CD8-positive, alpha-beta memory T cell (primary cell): ENCODE results near the gene KIFC1. TPM values are rescaled to one million over a fixed set of nuclear protein-coding genes. Genes with fewer than 3 reads are reported as not detected.
"Not testable (repeated sequence)": the region's sequence is repeated elsewhere in the genome, so short reads cannot be mapped to it uniquely, and the experiment has no call there.

Experiments
- CTCF ChIA-PET: fragments of 350-600 bp; sonication (Branson Sonifier 250); formaldehyde crosslinking; loops from one replicate; lab custom pipeline; 2021; ENCODE audit warnings: antibody characterized with exemption; lab: Charles Lee
- POLR2A ChIA-PET: fragments of 350-600 bp; sonication (Branson Sonifier 250); formaldehyde crosslinking; loops from one replicate; lab custom pipeline; 2021; ENCODE audit warnings: antibody characterized with exemption; lab: Charles Lee
- DNase-seq, 5 donors: peaks; one replicate each; pipeline versions ENCODE4 v3.0.0 to v3.0.0-alpha.2; 2020 to 2022; ENCODE audit warnings: mixed read lengths in 1 of 5
- H3K27ac ChIP-seq: one replicate; pipeline ENCODE4 v1.7.0; 2013; ENCODE audit warnings: low read depth, mild to moderate bottlenecking, low read length, moderate library complexity
- H3K27me3 ChIP-seq: 2 replicates; pipeline ENCODE4 v1.7.0; 2013; ENCODE audit warnings: low read length, mild to moderate bottlenecking; ENCODE audit not compliant: insufficient read depth, poor library complexity, severe bottlenecking
- H3K36me3 ChIP-seq: 2 replicates; pipeline ENCODE4 v1.7.0; 2013; ENCODE audit warnings: mild to moderate bottlenecking, low read length, moderate library complexity; ENCODE audit not compliant: insufficient read depth
- H3K4me1 ChIP-seq: 2 replicates; pipeline ENCODE4 v1.7.0; 2013; ENCODE audit warnings: mild to moderate bottlenecking, low read length, moderate library complexity; ENCODE audit not compliant: insufficient read depth
- H3K4me3 ChIP-seq: 2 replicates; pipeline ENCODE4 v1.7.0; 2013; ENCODE audit warnings: mild to moderate bottlenecking, low read length
- H3K9me3 ChIP-seq: 2 replicates; pipeline ENCODE4 v1.7.0; 2013; ENCODE audit warnings: mild to moderate bottlenecking, low read length
- H3K27ac Mint-ChIP-seq, 8 donors: one replicate each; pipeline ENCODE4 v1.8.0; 2020 to 2021; ENCODE audit warnings: mixed read lengths in 8 of 8, mild to moderate bottlenecking in 6 of 8, inconsistent platforms in 3 of 8, moderate library complexity in 3 of 8
- H3K27me3 Mint-ChIP-seq, 2 donors: one replicate each; pipeline ENCODE4 v1.8.0; 2020 to 2021; ENCODE audit warnings: mixed read lengths in 2 of 2, mild to moderate bottlenecking in 1 of 2, moderate library complexity in 1 of 2
- H3K36me3 Mint-ChIP-seq, 3 donors: one replicate each; pipeline ENCODE4 v1.8.0; 2020 to 2021; ENCODE audit warnings: mixed read lengths in 3 of 3, inconsistent platforms in 1 of 3, mild to moderate bottlenecking in 1 of 3
- H3K4me1 Mint-ChIP-seq, 3 donors: one replicate each; pipeline ENCODE4 v1.8.0; 2020 to 2021; ENCODE audit warnings: mixed read lengths in 3 of 3, inconsistent platforms in 1 of 3, mild to moderate bottlenecking in 1 of 3
- H3K4me3 Mint-ChIP-seq, 7 donors: one replicate each; pipeline ENCODE4 v1.8.0; 2020 to 2021; ENCODE audit warnings: mixed read lengths in 7 of 7, mild to moderate bottlenecking in 6 of 7, moderate library complexity in 4 of 7, inconsistent platforms in 2 of 7
- H3K9me3 Mint-ChIP-seq, 5 donors: one replicate each; pipeline ENCODE4 v1.8.0; 2020 to 2022; ENCODE audit warnings: mixed read lengths in 5 of 5, mild to moderate bottlenecking in 3 of 5, moderate library complexity in 2 of 5, inconsistent platforms in 1 of 5
- polyA plus RNA-seq: library from polyadenylated mRNA; unstranded; fragments of 300-500 nt; fragmentation: Illumina TruSeq; gene quantifications from one replicate; pipeline ENCODE4 v1.2.3, GENCODE V29; 2021
- total RNA-seq, 2 experiments: library from RNA; stranded (reverse); gene quantifications; one replicate each; pipeline ENCODE4 v1.2.3, GENCODE V29; 2021

The KIFC1 gene
- total and polyA plus RNA-seq, 3 experiments from 2014 or later: 0.39 to 52.7 (median 51.6) TPM

DNA sequence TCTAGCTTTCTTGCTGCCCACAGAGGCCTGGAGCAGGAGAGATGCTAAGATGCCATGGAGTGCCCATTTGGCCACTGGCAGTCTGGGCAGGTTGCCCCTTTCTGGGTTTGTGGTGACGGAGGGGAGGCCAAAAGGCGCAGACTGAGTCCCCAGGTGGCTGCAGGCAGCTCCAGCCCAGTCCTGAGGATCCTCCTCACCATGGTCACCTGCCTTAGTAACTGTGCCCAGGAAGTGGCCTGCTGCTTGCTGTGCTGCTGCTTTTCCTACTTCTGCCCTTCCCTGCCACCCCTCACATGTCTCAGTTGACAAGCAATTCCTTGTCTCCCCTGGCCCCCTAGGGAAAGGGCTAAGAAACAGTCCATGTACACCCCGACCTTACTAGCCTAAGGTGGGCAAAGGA is 35.3 kb upstream of the KIFC1 start:
- no peaks in the 10 kb centered on the region for H3K9me3 ChIP-seq
- H3K4me1 Mint-ChIP-seq: no peaks in the 10 kb centered on the region
- no peaks in the 10 kb centered on the region for H3K36me3 ChIP-seq
- H3K36me3 Mint-ChIP-seq: no peaks in the 10 kb centered on the region
- no peak overlapping the region for H3K4me3 ChIP-seq
- ChIA-PET POLR2A (no interaction called here), CTCF (no interaction called here)
- no peak overlapping the region for H3K4me3 Mint-ChIP-seq
- H3K27ac ChIP-seq: no peak overlapping the region
- no peaks in the 10 kb centered on the region for H3K27me3 Mint-ChIP-seq
- H3K9me3 Mint-ChIP-seq: no peaks in the 10 kb centered on the region
- H3K27me3 ChIP-seq: no peaks in the 10 kb centered on the region
- DNase-seq: no peak
- H3K27ac Mint-ChIP-seq: no peak overlapping the region
- H3K4me1 ChIP-seq: no peaks in the 10 kb centered on the region

DNA sequence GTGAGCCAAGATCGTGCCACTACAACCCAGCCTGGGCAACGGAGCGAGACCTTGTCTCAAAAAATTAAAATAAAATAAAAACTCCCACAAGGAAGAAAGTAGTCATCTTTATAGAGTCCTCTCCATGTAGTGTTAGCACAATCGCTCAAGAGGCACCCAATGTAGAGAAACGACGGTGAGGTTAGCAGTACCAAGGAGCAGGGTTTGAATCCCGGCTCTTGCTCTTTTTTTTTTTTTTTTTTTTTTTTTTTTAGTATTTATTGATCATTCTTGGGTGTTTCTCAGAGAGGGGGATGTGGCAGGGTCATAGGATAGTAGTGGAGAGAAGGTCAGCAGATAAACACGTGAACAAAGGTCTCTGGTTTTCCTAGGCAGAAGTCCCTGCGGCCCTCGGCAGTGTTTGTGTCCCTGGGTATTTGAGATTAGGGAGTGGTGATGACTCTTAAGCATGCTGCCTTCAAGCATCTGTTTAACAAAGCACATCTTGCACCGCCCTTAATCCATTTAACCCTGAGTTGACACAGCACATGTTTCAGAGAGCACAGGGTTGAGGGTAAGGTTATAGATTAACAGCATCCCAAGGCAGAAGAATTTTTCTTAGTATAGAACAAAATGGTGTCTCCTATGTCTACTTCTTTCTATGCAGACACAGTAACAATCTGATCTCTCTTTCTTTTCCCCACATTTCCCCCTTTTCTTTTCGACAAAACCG is 34.3 kb upstream of the KIFC1 start:
- H3K4me3 ChIP-seq, DNase-seq, H3K36me3 Mint-ChIP-seq, H3K27me3 Mint-ChIP-seq, H3K27ac Mint-ChIP-seq, H3K4me3 Mint-ChIP-seq, POLR2A ChIA-PET, H3K36me3 ChIP-seq, H3K27me3 ChIP-seq, CTCF ChIA-PET, H3K4me1 ChIP-seq, H3K9me3 ChIP-seq, H3K27ac ChIP-seq, H3K4me1 Mint-ChIP-seq, H3K9me3 Mint-ChIP-seq: not testable (repeated sequence)

DNA sequence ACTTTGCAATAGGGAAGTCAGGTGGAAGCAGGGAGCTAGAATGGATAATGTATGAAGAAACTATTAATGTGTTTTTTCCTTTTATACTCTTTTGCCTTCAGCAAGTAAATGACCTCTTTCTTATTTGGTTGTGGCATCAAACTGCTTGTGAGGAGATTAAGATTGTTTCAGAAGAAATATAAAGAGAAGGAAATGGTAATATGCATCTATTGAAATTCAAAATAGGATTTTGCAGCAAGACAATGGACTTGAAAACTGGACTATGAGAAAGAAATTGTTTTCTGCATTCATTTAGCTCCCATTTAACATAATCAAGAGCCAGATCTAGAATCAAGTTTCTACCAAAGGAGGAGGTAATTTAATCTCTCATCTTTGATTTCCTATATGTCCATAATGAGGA is 32.3 kb upstream of the KIFC1 start:
- CTCF ChIA-PET: interaction anchor here (1.0 kb wide), 1 partner anchor 60 kb away, joined by 3 read pairs; no protein-coding TSS in a partner anchor

DNA sequence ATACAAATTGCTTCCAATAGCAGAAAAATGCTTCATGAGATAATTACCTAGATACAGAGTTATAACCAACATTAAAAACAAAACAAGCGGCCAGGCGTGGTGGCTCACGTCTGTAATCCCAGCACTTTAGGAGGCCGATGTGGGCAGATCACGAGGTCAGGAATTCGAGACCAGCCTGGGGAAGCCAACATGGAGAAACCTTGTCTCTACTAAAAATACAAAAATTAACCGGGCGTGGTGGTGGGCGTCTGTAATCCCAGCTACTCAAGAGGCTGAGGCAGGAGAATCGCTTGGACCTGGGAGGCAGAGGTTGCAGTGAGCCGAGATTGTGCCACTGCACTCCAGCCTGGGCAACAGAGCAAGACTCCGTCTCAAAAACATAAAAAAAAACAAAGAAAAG is 28.1 kb upstream of the KIFC1 start:
- H3K27me3 ChIP-seq, H3K36me3 ChIP-seq, H3K27me3 Mint-ChIP-seq, H3K4me3 ChIP-seq, H3K4me3 Mint-ChIP-seq, H3K27ac ChIP-seq, H3K9me3 ChIP-seq, DNase-seq, H3K36me3 Mint-ChIP-seq, H3K4me1 ChIP-seq, H3K27ac Mint-ChIP-seq, H3K9me3 Mint-ChIP-seq, POLR2A ChIA-PET, H3K4me1 Mint-ChIP-seq: not testable (repeated sequence)
- CTCF ChIA-PET: interaction anchor here (1.0 kb wide), 1 partner anchor 11 kb away, joined by 3 read pairs; no protein-coding TSS in a partner anchor

More for the DNA sequence above, 32.3 kb upstream of the KIFC1 start:
- Mint-ChIP-seq H3K4me3 (no peak overlapping the region), H3K9me3 (no peaks in the 10 kb centered on the region), H3K27me3 (no peaks in the 10 kb centered on the region), H3K27ac (no peak overlapping the region), H3K36me3 (no peaks in the 10 kb centered on the region), H3K4me1 (no peaks in the 10 kb centered on the region)
- no peak for DNase-seq
- POLR2A ChIA-PET: no interaction called here
- no peak overlapping the region for H3K27ac ChIP-seq
- no peaks in the 10 kb centered on the region for H3K27me3 ChIP-seq
- no peak overlapping the region for H3K4me3 ChIP-seq
- no peaks in the 10 kb centered on the region for H3K9me3 ChIP-seq
- H3K36me3 ChIP-seq: no peaks in the 10 kb centered on the region
- H3K4me1 ChIP-seq: no peaks in the 10 kb centered on the region

DNA sequence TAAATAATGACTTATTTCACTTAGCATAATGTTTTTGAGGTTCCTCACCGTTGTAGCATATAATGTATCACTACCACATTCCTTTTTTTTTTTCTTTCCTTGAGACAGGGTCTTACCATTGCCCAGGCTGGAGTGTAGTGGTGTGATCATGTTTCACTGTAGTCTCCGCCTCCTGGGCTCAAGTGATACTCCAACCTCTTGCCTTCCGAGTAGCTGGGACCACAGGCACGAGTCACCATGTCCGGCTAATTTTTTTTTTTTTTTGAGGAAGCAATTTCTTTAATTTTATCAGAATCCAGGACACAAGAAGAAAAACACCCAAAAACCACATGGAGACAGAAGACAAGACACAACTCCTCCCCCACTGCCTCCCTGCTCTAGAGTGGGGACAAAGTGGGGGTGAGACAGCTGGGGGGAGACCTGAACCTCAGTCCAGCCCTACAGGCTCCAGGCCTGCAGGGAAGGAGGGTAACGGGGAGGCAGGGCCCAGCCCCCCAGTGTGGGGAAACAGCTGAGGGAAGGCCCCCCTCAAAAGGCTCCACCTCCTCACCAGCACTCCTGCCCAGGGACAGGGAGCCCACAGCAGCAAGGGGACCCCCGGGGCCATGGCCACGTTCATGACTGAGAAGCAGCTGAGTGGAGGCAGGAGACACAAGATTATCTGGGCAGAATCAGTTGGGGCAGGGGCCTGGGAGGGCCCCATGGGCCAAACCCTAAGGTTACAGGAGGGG is 27.0 kb upstream of the KIFC1 start:
- H3K27ac Mint-ChIP-seq, POLR2A ChIA-PET, H3K36me3 ChIP-seq, DNase-seq, H3K36me3 Mint-ChIP-seq, H3K9me3 Mint-ChIP-seq, H3K4me1 ChIP-seq, H3K9me3 ChIP-seq, H3K27me3 ChIP-seq, H3K4me3 ChIP-seq, H3K27me3 Mint-ChIP-seq, H3K4me1 Mint-ChIP-seq, H3K4me3 Mint-ChIP-seq: not testable (repeated sequence)
- CTCF ChIA-PET: interaction anchor here (1.0 kb wide), 2 partner anchors 10 to 53 kb away, joined by 3 read pairs; no protein-coding TSS in a partner anchor
- peak overlapping the region; percentile 54 for H3K27ac ChIP-seq

DNA sequence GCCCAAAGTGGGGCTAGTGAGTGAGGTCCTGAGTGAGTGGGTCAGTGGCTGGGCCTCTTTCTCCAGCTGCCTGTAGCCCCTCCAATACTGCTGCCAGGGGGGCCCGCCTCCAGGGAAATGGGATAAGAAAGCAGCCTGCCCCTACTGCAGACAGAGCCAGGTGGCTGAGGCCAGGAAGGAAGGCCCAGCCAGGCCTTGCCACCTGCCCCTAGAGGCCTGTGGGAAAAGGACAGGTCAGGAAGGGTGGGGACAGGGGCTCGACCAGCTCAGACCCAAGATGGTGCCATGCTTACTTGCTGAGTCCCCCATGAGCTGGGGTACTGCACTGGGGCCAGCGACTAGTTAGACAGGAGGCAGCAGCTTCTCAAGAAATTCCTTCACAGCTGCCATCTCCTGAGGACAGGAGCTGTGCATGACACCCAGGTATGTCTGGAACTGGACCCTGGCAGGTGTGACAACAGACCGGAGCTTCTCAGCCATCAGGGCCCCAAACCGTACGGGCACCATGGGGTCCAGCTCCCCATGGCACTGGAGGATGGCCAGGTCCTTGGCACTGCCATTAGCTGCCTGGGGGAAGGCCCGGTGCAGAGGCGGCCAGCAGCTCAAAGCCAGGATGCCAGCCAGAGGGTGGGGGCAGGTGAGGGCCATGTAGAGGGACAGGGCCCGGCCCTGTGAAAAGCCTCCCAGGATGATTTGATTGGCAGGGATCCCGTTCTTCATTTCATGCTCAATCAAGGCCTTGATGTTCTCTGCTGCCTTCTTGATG is 26.2 kb upstream of the KIFC1 start:
- H3K9me3 Mint-ChIP-seq, H3K27ac Mint-ChIP-seq, H3K36me3 Mint-ChIP-seq, H3K27me3 Mint-ChIP-seq, CTCF ChIA-PET, POLR2A ChIA-PET, H3K4me1 Mint-ChIP-seq, H3K36me3 ChIP-seq, H3K4me1 ChIP-seq, H3K4me3 ChIP-seq, H3K9me3 ChIP-seq, DNase-seq, H3K27me3 ChIP-seq, H3K4me3 Mint-ChIP-seq: not testable (repeated sequence)
- peak overlapping the region; percentile 54 for H3K27ac ChIP-seq

DNA sequence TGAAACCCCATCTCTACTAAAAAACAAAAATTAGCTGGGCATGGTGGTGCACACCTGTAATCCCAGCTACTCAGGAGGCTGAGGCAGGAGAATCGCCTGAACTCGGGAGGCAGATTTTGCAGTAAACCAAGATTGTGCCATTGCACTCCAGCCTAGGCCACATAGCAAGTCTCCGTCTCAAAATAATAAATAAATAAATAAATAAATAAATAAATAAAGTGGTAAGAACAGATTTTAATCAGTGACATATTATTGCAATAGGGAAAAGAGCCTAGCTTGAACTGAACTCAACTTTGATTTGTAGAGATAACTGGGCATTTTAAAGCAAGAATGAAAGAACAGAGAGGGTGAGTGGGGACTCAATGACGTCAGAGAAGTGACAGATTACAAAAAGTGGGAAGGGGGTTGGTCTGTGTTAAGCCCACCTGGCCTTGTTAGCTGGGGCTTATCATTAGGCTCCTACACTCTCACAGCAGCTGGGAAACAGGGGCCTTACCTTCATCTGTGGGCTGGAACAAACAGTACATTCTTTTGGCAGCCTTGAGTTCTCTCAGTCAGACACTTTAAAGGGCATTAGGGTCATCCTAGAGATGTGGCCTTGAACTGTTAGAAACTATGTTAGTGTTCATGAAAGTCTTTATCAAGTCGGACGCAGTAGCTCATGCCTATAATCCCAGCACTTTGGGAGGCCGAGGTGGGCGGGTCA is 24.5 kb upstream of the KIFC1 start:
- H3K27ac ChIP-seq: no peak overlapping the region
- H3K4me1 Mint-ChIP-seq: no peaks in the 10 kb centered on the region
- no peaks in the 10 kb centered on the region for H3K36me3 Mint-ChIP-seq
- no peaks in the 10 kb centered on the region for H3K9me3 Mint-ChIP-seq
- peaks cover 0 to 1% of the 10 kb centered on the region in 2 donors for H3K27me3 Mint-ChIP-seq
- H3K36me3 ChIP-seq: no peaks in the 10 kb centered on the region
- no peaks in the 10 kb centered on the region for H3K27me3 ChIP-seq
- ChIA-PET CTCF (no interaction called here), POLR2A (interaction anchor here (0.7 kb wide), 1 partner anchor 14 kb away, joined by 11 read pairs; no protein-coding TSS in a partner anchor)
- no peaks in the 10 kb centered on the region for H3K4me1 ChIP-seq
- no peak for DNase-seq
- no peak overlapping the region for H3K4me3 ChIP-seq
- H3K27ac Mint-ChIP-seq: peak overlapping the region in 1 of 8 donors; percentile 4
- no peaks in the 10 kb centered on the region for H3K9me3 ChIP-seq
- H3K4me3 Mint-ChIP-seq: no peak overlapping the region

DNA sequence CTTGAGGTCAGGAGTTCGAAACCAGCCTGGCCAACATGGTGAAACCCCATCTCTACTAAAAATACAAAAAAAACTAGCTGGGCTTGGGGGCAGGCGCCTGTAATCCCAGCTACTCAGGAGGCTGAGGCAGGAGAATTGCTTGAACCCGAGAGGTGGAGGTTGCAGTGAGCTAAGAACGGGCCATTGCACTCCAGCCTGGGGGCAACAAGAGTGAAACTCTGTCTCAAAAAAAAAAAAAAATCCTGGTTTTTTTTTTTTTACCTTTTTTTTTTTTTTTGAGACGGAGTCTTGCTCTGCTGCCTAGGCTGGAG is 24.0 kb upstream of the KIFC1 start:
- H3K4me1 Mint-ChIP-seq, H3K36me3 Mint-ChIP-seq, H3K4me3 ChIP-seq, H3K36me3 ChIP-seq, H3K9me3 Mint-ChIP-seq, H3K27ac ChIP-seq, CTCF ChIA-PET, H3K27me3 ChIP-seq, H3K4me1 ChIP-seq, H3K27me3 Mint-ChIP-seq, H3K9me3 ChIP-seq, DNase-seq, H3K27ac Mint-ChIP-seq, H3K4me3 Mint-ChIP-seq: not testable (repeated sequence)
- POLR2A ChIA-PET: interaction anchor here (0.7 kb wide), 1 partner anchor 14 kb away, joined by 11 read pairs; no protein-coding TSS in a partner anchor
